ENCODE results near the gene SUN2.
A peak's percentile ranks its signal among the peaks of the same experiment; 100 is the strongest.

SUN2 gene

GRCh38 chr22:38731703-38732161 is 24.1 kb downstream of the SUN2 start:
- DNase-seq (ENCODE audit: insufficient read length) (no peak), FAIRE-seq (no peak)
- TF ChIP-seq POLR2AphosphoS5 (IDR thresholded peaks at IDR 0.05; ENCODE audit: low read depth, low read length) = no peak
- no peak for TF ChIP-seq TAF1 (IDR thresholded peaks at IDR 0.05; ENCODE audit: borderline replicate concordance, low read depth, low read length)
- no peak for TF ChIP-seq POLR2A (IDR thresholded peaks at IDR 0.05; ENCODE audit: low read depth, low read length)

GRCh38 chr22:38730411-38730871 is 25.4 kb downstream of the SUN2 start:
- DNase-seq (ENCODE audit: insufficient read length) (no peak), FAIRE-seq (no peak)
- TF ChIP-seq POLR2A (IDR thresholded peaks at IDR 0.05; ENCODE audit: low read depth, low read length) = no peak
- no peak for TF ChIP-seq TAF1 (IDR thresholded peaks at IDR 0.05; ENCODE audit: borderline replicate concordance, low read depth, low read length)
- TF ChIP-seq POLR2AphosphoS5 (IDR thresholded peaks at IDR 0.05; ENCODE audit: low read depth, low read length) = no peak

GRCh38 chr22:38729946-38730345 is 25.9 kb downstream of the SUN2 start:
- TF ChIP-seq TAF1 (IDR thresholded peaks at IDR 0.05; ENCODE audit: borderline replicate concordance, low read depth, low read length) = no peak
- TF ChIP-seq POLR2A (IDR thresholded peaks at IDR 0.05; ENCODE audit: low read depth, low read length) = no peak
- TF ChIP-seq POLR2AphosphoS5 (IDR thresholded peaks at IDR 0.05; ENCODE audit: low read depth, low read length) = no peak
- DNase-seq (ENCODE audit: insufficient read length) = no peak
- no peak for FAIRE-seq

- FAIRE-seq (no peak), DNase-seq (ENCODE audit: insufficient read length) (no peak)
- peak; percentile 35; the same call in 1 of the 2 replicates for TF ChIP-seq POLR2AphosphoS5 (IDR thresholded peaks at IDR 0.05; ENCODE audit: low read depth, low read length)
- no peak for TF ChIP-seq POLR2A (IDR thresholded peaks at IDR 0.05; ENCODE audit: low read depth, low read length)
- TF ChIP-seq TAF1 (IDR thresholded peaks at IDR 0.05; ENCODE audit: borderline replicate concordance, low read depth, low read length) = no peak
Measured at GRCh38 chr22:38728871-38729796, 26.7 kb downstream of the SUN2 start.

- DNase-seq (ENCODE audit: insufficient read length) (no peak), FAIRE-seq (no peak)
- TF ChIP-seq POLR2AphosphoS5 (IDR thresholded peaks at IDR 0.05; ENCODE audit: low read depth, low read length) (no peak; the same call in 1 of the 2 replicates), TAF1 (IDR thresholded peaks at IDR 0.05; ENCODE audit: borderline replicate concordance, low read depth, low read length) (no peak), POLR2A (IDR thresholded peaks at IDR 0.05; ENCODE audit: low read depth, low read length) (no peak)
Measured at GRCh38 chr22:38727530-38728451, 28.0 kb downstream of the SUN2 start.

- no peak for FAIRE-seq
- TF ChIP-seq POLR2A (IDR thresholded peaks at IDR 0.05; ENCODE audit: low read depth, low read length) (no peak), POLR2AphosphoS5 (IDR thresholded peaks at IDR 0.05; ENCODE audit: low read depth, low read length) (no peak; the same call in 1 of the 2 replicates), TAF1 (IDR thresholded peaks at IDR 0.05; ENCODE audit: borderline replicate concordance, low read depth, low read length) (no peak)
- no peak for DNase-seq (ENCODE audit: insufficient read length)
Measured at GRCh38 chr22:38727123-38727522, 28.7 kb downstream of the SUN2 start.

GRCh38 chr22:38725900-38726655 is 29.7 kb downstream of the SUN2 start:
- FAIRE-seq (no peak), DNase-seq (ENCODE audit: insufficient read length) (no peak)
- TF ChIP-seq POLR2AphosphoS5 (IDR thresholded peaks at IDR 0.05; ENCODE audit: low read depth, low read length) (no peak), TAF1 (IDR thresholded peaks at IDR 0.05; ENCODE audit: borderline replicate concordance, low read depth, low read length) (no peak), POLR2A (IDR thresholded peaks at IDR 0.05; ENCODE audit: low read depth, low read length) (no peak)

- FAIRE-seq (no peak), DNase-seq (ENCODE audit: insufficient read length) (no peak)
- TF ChIP-seq POLR2AphosphoS5 (IDR thresholded peaks at IDR 0.05; ENCODE audit: low read depth, low read length) (no peak), TAF1 (IDR thresholded peaks at IDR 0.05; ENCODE audit: borderline replicate concordance, low read depth, low read length) (no peak), POLR2A (IDR thresholded peaks at IDR 0.05; ENCODE audit: low read depth, low read length) (no peak)
Measured at GRCh38 chr22:38724926-38725571, 30.7 kb downstream of the SUN2 start.

GRCh38 chr22:38724176-38724575 is 31.6 kb downstream of the SUN2 start:
- no peak for TF ChIP-seq POLR2AphosphoS5 (IDR thresholded peaks at IDR 0.05; ENCODE audit: low read depth, low read length)
- no peak for TF ChIP-seq TAF1 (IDR thresholded peaks at IDR 0.05; ENCODE audit: borderline replicate concordance, low read depth, low read length)
- no peak for TF ChIP-seq POLR2A (IDR thresholded peaks at IDR 0.05; ENCODE audit: low read depth, low read length)
- FAIRE-seq (no peak), DNase-seq (ENCODE audit: insufficient read length) (no peak)

GRCh38 chr22:38721551-38721950 is 34.2 kb downstream of the SUN2 start:
- DNase-seq (ENCODE audit: insufficient read length) (no peak), FAIRE-seq (no peak)
- TF ChIP-seq POLR2A (IDR thresholded peaks at IDR 0.05; ENCODE audit: low read depth, low read length) (no peak), POLR2AphosphoS5 (IDR thresholded peaks at IDR 0.05; ENCODE audit: low read depth, low read length) (no peak), TAF1 (IDR thresholded peaks at IDR 0.05; ENCODE audit: borderline replicate concordance, low read depth, low read length) (no peak)
